Spleen (tissue), 7 donors: ENCODE data around the gene CLCN5.

ENCODE experiments used
- CTCF ChIP-seq, 11 experiments: fragments of 200-600 bp in 7 of 11; fragments of 450-650 bp in 4 of 11; sonication (generic) in 4 of 11; IDR thresholded peaks in 8 of 11; conservative IDR thresholded peaks in 3 of 11; 1 replicate in 7 of 11; 2 replicates in 4 of 11; pipeline versions ENCODE4 v1.4.0 to v1.8.0; 2016 to 2021; ENCODE audit warnings: antibody characterized with exemption in 11 of 11, inconsistent platforms in 4 of 11, mild to moderate bottlenecking in 1 of 11
- POLR2A ChIP-seq, 3 donors: fragments of 450-650 bp; IDR thresholded peaks; one replicate each; pipeline ENCODE4 v1.5.1; 2017; ENCODE audit warnings: antibody characterized with exemption in 3 of 3, mild to moderate bottlenecking in 1 of 3
- POLR2AphosphoS5 ChIP-seq, 3 donors: sonication (generic); formaldehyde crosslinking; IDR thresholded peaks; one replicate each; pipeline ENCODE4 v1.5.1; 2017; ENCODE audit warnings: antibody characterized with exemption in 3 of 3
- donor health status: DM: no; HTN: no; CAD: no; lungs with moderate emphysema.
- donor health status: DM: no; HTN: no; CAD: no.
- donor health status: DM: no; HTN: no; CAD: no.

GRCh38 chrX:49912086-49912485 lies 10.3 kb upstream of the CLCN5 start:
- TF ChIP-seq POLR2AphosphoS5 (IDR thresholded peaks at IDR 0.05) (no peak), POLR2A (IDR thresholded peaks at IDR 0.05) (no peak), CTCF (IDR thresholded peaks at IDR 0.05 in 8 of 11, conservative IDR thresholded peaks at IDR 0.05 in 3 of 11) (no peak)
